CD4-positive, alpha-beta T cell (primary cell): ENCODE measurements around the gene GNAO1. TPM values are rescaled to one million over a fixed set of nuclear protein-coding genes. Genes with fewer than 3 reads are reported as not detected.

Source experiments
- ATAC-seq: fragments of 200-7000 bp; cut with Tn5 transposase; one replicate; pipeline ENCODE4 v1.10.0; 2022; ENCODE audit warnings: mild to moderate bottlenecking; ENCODE audit not compliant: poor library complexity
- CTCF ChIA-PET: fragments of 350-600 bp; sonication (Branson Sonifier 250); formaldehyde crosslinking; loops from one replicate; lab custom pipeline; 2021; ENCODE audit warnings: antibody characterized with exemption, inconsistent platforms; lab: Charles Lee
- POLR2A ChIA-PET: fragments of 350-600 bp; sonication (Branson Sonifier 250); formaldehyde crosslinking; loops from one replicate; lab custom pipeline; 2021; ENCODE audit warnings: antibody characterized with exemption, inconsistent platforms; lab: Charles Lee
- DNase-seq, 14 experiments: peaks; one replicate each; pipeline ENCODE4 v3.0.0-alpha.2; 2013 to 2020; ENCODE audit warnings: mixed read lengths in 2 of 14
- H3K27ac ChIP-seq, 2 donors: one replicate each; pipeline versions ENCODE4 v1.5.1 to v1.7.0; 2013; ENCODE audit warnings: low read length in 2 of 2, low read depth in 1 of 2, mild to moderate bottlenecking in 1 of 2
- H3K27me3 ChIP-seq, 2 experiments: 1 replicate in 1 of 2; 2 replicates in 1 of 2; pipeline versions ENCODE4 v1.6.1 to v1.7.0; 2013; ENCODE audit warnings: low read length in 2 of 2, control low read depth in 1 of 2, mild to moderate bottlenecking in 1 of 2, moderate library complexity in 1 of 2; ENCODE audit not compliant: insufficient read depth in 2 of 2, control insufficient read depth in 1 of 2
- H3K36me3 ChIP-seq: one replicate; pipeline ENCODE4 v1.6.1; 2013; ENCODE audit warnings: low read length, control low read depth; ENCODE audit not compliant: insufficient read depth
- H3K4me1 ChIP-seq: one replicate; pipeline ENCODE4 v1.6.1; 2013; ENCODE audit warnings: low read length, control low read depth; ENCODE audit not compliant: insufficient read depth
- H3K4me3 ChIP-seq: one replicate; pipeline ENCODE4 v1.5.1; 2013; ENCODE audit warnings: mild to moderate bottlenecking, low read length, moderate library complexity
- H3K9me3 ChIP-seq, 2 experiments: 1 replicate in 1 of 2; 2 replicates in 1 of 2; pipeline versions ENCODE4 v1.6.1 to v1.7.0; 2013; ENCODE audit warnings: low read length in 2 of 2, mild to moderate bottlenecking in 2 of 2, control low read depth in 1 of 2, moderate library complexity in 1 of 2; ENCODE audit not compliant: control insufficient read depth in 1 of 2, insufficient read depth in 1 of 2
- H3K27ac Mint-ChIP-seq: one replicate; pipeline ENCODE4 v1.8.0; 2020; ENCODE audit warnings: mixed read lengths
- H3K27me3 Mint-ChIP-seq: one replicate; pipeline ENCODE4 v1.8.0; 2021; ENCODE audit warnings: mixed read lengths
- H3K36me3 Mint-ChIP-seq: one replicate; pipeline ENCODE4 v1.8.0; 2021; ENCODE audit warnings: low read depth, mixed read lengths
- H3K4me1 Mint-ChIP-seq: one replicate; pipeline ENCODE4 v1.8.0; 2021; ENCODE audit warnings: low read depth, mixed read lengths
- H3K4me3 Mint-ChIP-seq: one replicate; pipeline ENCODE4 v1.8.0; 2020; ENCODE audit warnings: mild to moderate bottlenecking, mixed read lengths
- H3K9me3 Mint-ChIP-seq: one replicate; pipeline ENCODE4 v1.8.0; 2020; ENCODE audit warnings: mixed read lengths
- intact Hi-C, 2 experiments: fragments of 100-400 bp; cut with DNase I in 1 of 2; cut with micrococcal nuclease in 1 of 2; formaldehyde crosslinking; loops; one replicate each; pipeline versions ENCODE4 v1.15.1 to v1.9.0; 2023 to 2025; cut with DNase I, micrococcal nuclease
- total RNA-seq, 174 experiments: library from RNA in 2 of 174; stranded (reverse) in 2 of 174; gene quantifications; one replicate each; pipeline ENCODE4 v1.2.3 and lab custom pipeline; 2021 to 2026
- TF ChIP-seq, protein P1 (sequence below): fragments of 200-600 bp; IDR thresholded peaks from one replicate; pipeline ENCODE4 v1.8.0; 2022; ENCODE audit warnings: antibody characterized with exemption, mild to moderate bottlenecking

The GNAO1 gene
- total RNA-seq, 2 experiments from 2014 or later = 7.3 to 7.9 TPM

GRCh38 chr16:56233795-56234566 is 42.7 kb downstream of the GNAO1 start:
- Mint-ChIP-seq H3K27ac (no peak overlapping the region), H3K4me3 (no peak overlapping the region), H3K4me1 (no peaks in the 10 kb centered on the region), H3K9me3 (no peaks in the 10 kb centered on the region), H3K27me3 (no peaks in the 10 kb centered on the region), H3K36me3 (no peaks in the 10 kb centered on the region)
- H3K4me3 ChIP-seq = no peak overlapping the region
- DNase-seq (no peak), ATAC-seq (no peak)
- no peak overlapping the region for H3K27ac ChIP-seq
- CTCF ChIA-PET = no interaction called here
- intact Hi-C loops = no loop called here
- no peaks in the 10 kb centered on the region for H3K27me3 ChIP-seq
- no peaks in the 10 kb centered on the region for H3K36me3 ChIP-seq
- no peaks in the 10 kb centered on the region for H3K4me1 ChIP-seq
- no peaks in the 10 kb centered on the region for H3K9me3 ChIP-seq
- TF ChIP-seq, protein P1, sequence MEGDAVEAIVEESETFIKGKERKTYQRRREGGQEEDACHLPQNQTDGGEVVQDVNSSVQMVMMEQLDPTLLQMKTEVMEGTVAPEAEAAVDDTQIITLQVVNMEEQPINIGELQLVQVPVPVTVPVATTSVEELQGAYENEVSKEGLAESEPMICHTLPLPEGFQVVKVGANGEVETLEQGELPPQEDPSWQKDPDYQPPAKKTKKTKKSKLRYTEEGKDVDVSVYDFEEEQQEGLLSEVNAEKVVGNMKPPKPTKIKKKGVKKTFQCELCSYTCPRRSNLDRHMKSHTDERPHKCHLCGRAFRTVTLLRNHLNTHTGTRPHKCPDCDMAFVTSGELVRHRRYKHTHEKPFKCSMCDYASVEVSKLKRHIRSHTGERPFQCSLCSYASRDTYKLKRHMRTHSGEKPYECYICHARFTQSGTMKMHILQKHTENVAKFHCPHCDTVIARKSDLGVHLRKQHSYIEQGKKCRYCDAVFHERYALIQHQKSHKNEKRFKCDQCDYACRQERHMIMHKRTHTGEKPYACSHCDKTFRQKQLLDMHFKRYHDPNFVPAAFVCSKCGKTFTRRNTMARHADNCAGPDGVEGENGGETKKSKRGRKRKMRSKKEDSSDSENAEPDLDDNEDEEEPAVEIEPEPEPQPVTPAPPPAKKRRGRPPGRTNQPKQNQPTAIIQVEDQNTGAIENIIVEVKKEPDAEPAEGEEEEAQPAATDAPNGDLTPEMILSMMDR = no peak
- POLR2A ChIA-PET = no interaction called here

DNA sequence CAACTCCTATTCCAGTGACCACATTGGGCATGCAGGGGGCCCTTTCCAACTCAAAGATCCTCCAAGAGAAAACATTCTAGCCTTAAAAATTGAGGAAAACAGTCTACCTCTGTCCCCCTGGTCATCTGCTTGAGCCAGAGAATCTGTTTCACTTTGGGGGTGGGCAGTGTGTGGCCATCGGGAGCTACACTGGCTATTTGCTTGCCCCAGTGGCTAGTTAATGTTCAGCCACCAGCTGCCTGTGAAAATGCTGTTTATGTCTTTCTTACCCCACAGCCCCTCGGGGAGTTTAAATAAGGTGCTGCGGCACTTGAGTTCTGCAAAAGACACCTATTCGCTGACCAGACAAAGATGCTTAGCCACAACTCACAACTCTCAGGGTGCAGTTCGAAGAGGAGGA is 43.4 kb downstream of the GNAO1 start:
- H3K27ac ChIP-seq = no peak overlapping the region
- H3K4me3 ChIP-seq = no peak overlapping the region
- no peaks in the 10 kb centered on the region for H3K4me1 Mint-ChIP-seq
- no peaks in the 10 kb centered on the region for H3K4me1 ChIP-seq
- no peaks in the 10 kb centered on the region for H3K36me3 ChIP-seq
- no peaks in the 10 kb centered on the region for H3K36me3 Mint-ChIP-seq
- H3K4me3 Mint-ChIP-seq = no peak overlapping the region
- H3K27me3 Mint-ChIP-seq = no peaks in the 10 kb centered on the region
- ChIA-PET POLR2A (no interaction called here), CTCF (no interaction called here)
- ATAC-seq (no peak), DNase-seq (no peak)
- no peaks in the 10 kb centered on the region for H3K9me3 Mint-ChIP-seq
- intact Hi-C loops = no loop called here
- no peaks in the 10 kb centered on the region for H3K9me3 ChIP-seq
- no peaks in the 10 kb centered on the region for H3K27me3 ChIP-seq
- TF ChIP-seq, protein P1 = no peak
- H3K27ac Mint-ChIP-seq = no peak overlapping the region

DNA sequence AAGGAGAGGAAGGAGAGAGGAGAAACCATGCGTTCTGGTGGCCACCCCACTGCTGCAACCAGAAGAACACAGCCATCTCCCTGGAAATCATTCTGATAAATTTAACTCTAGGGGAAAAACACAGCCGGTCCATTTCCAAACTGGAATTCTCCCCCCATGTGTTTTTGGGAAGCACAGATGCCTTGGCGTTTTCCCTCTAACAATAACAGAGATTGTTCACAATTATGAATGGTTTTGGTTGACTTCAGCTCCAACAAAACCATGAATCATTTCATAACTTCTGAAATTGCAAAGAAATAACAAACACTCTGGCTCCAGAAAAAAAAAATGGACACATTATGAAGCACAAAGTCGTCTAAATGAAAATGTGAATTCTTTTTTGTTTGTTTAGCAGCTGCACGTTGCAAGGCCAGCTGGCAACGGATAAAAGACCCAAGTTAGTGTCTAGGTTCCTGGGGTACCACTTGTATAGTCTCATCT is 46.2 kb downstream of the GNAO1 start:
- TF ChIP-seq, protein P1 = no peak
- no peak overlapping the region for H3K27ac ChIP-seq
- Mint-ChIP-seq H3K36me3 (no peaks in the 10 kb centered on the region), H3K9me3 (no peaks in the 10 kb centered on the region), H3K4me1 (no peaks in the 10 kb centered on the region), H3K27me3 (no peaks in the 10 kb centered on the region), H3K27ac (no peak overlapping the region), H3K4me3 (no peak overlapping the region)
- ATAC-seq (no peak), DNase-seq (no peak)
- POLR2A ChIA-PET = no interaction called here
- no peaks in the 10 kb centered on the region for H3K27me3 ChIP-seq
- H3K36me3 ChIP-seq = no peaks in the 10 kb centered on the region
- H3K4me3 ChIP-seq = no peak overlapping the region
- intact Hi-C loops = no loop called here
- no peaks in the 10 kb centered on the region for H3K9me3 ChIP-seq
- H3K4me1 ChIP-seq = no peaks in the 10 kb centered on the region
- CTCF ChIA-PET = no interaction called here
